Common myeloid progenitor, CD34-positive (primary cell): ENCODE measurements around the gene DDX39A.
"Not testable (repeated sequence)": the region's sequence is repeated elsewhere in the genome, so short reads cannot be mapped to it uniquely, and the experiment has no call there.

Experiments used
- CTCF ChIA-PET: fragments of 350-600 bp; sonication (Branson Sonifier 250); formaldehyde crosslinking; loops from one replicate; lab custom pipeline; 2021; ENCODE audit warnings: antibody characterized with exemption; lab: Charles Lee
- POLR2A ChIA-PET: fragments of 350-600 bp; sonication (Branson Sonifier 250); formaldehyde crosslinking; loops from one replicate; lab custom pipeline; 2021; ENCODE audit warnings: antibody characterized with exemption; lab: Charles Lee
- DNase-seq, 3 donors: peaks; one replicate each; pipeline versions ENCODE4 v3.0.0 to v3.0.0-alpha.2; 2013
- H3K27ac ChIP-seq, 2 experiments: 1 replicate in 1 of 2; 2 replicates in 1 of 2; pipeline ENCODE4 v1.7.0; 2013; ENCODE audit warnings: inconsistent platforms in 2 of 2, low read length in 2 of 2, mild to moderate bottlenecking in 2 of 2, low read depth in 1 of 2, moderate library complexity in 1 of 2; ENCODE audit not compliant: severe bottlenecking in 2 of 2, insufficient read depth in 1 of 2, poor library complexity in 1 of 2
- H3K27me3 ChIP-seq, 5 experiments: replicated peaks in 2 of 5; 1 replicate in 3 of 5; 2 replicates in 2 of 5; pipeline versions ENCODE4 v1.6.1 to v1.7.0; 2013; ENCODE audit warnings: low read length in 4 of 5, mild to moderate bottlenecking in 2 of 5, moderate library complexity in 2 of 5, inconsistent platforms in 1 of 5; ENCODE audit not compliant: insufficient read depth in 5 of 5, control insufficient read depth in 4 of 5
- H3K36me3 ChIP-seq, 4 experiments: 1 replicate in 2 of 4; 2 replicates in 2 of 4; pipeline versions ENCODE4 v1.6.1 to v1.7.0; 2013; ENCODE audit warnings: low read length in 3 of 4, control low read depth in 1 of 4, mild to moderate bottlenecking in 1 of 4; ENCODE audit not compliant: control insufficient read depth in 4 of 4, insufficient read depth in 4 of 4
- H3K4me1 ChIP-seq, 4 experiments: 1 replicate in 3 of 4; 2 replicates in 1 of 4; pipeline versions ENCODE4 v1.6.1 to v1.7.1; 2013; ENCODE audit warnings: low read length in 3 of 4, mild to moderate bottlenecking in 3 of 4, control low read depth in 1 of 4, inconsistent platforms in 1 of 4, moderate library complexity in 1 of 4; ENCODE audit not compliant: control insufficient read depth in 4 of 4, insufficient read depth in 4 of 4; ENCODE audit errors: control extremely low read depth in 1 of 4
- H3K4me3 ChIP-seq, 7 experiments: 1 replicate in 4 of 7; 2 replicates in 3 of 7; pipeline versions ENCODE4 v1.5.1 to v1.7.0; 2013; ENCODE audit warnings: mild to moderate bottlenecking in 7 of 7, low read length in 6 of 7, moderate library complexity in 6 of 7, inconsistent platforms in 2 of 7, low read depth in 2 of 7, control low read depth in 1 of 7; ENCODE audit not compliant: insufficient read depth in 4 of 7, control insufficient read depth in 1 of 7; ENCODE audit errors: extremely low read depth in 1 of 7
- H3K9me3 ChIP-seq, 5 experiments: 1 replicate in 4 of 5; 2 replicates in 1 of 5; pipeline versions ENCODE4 v1.6.1 to v1.7.1; 2013; ENCODE audit warnings: low read length in 4 of 5, mild to moderate bottlenecking in 2 of 5, inconsistent platforms in 1 of 5, low read depth in 1 of 5, moderate library complexity in 1 of 5; ENCODE audit not compliant: control insufficient read depth in 4 of 5, insufficient read depth in 2 of 5; ENCODE audit errors: control extremely low read depth in 1 of 5
- WGBS: methylation state at CpG from one replicate; pipeline ENCODE4 v1.1.5; 2013; ENCODE audit not compliant: insufficient coverage; 5-methylcytosine and 5-hydroxymethylcytosine counted together

The DDX39A gene

GRCh38 chr19:14401468-14402195 is 17.5 kb downstream of the DDX39A start:
- 92% methylated on average over 17 of the region's 18 CpGs for WGBS
- no peak overlapping the region for H3K4me3 ChIP-seq
- no peaks in the 10 kb centered on the region for H3K9me3 ChIP-seq
- no peak overlapping the region for H3K27ac ChIP-seq
- no peaks in the 10 kb centered on the region for H3K27me3 ChIP-seq
- H3K4me1 ChIP-seq, result peaks cover 0 to 6% (median 2%) of the 10 kb centered on the region in 4 experiments
- DNase-seq, result no peak
- CTCF ChIA-PET, result interaction anchor here (0.7 to 1.8 kb wide), 5 partner anchors 15 to 53 kb away, joined by 3 to 7 read pairs (median 4); partner anchors contain the start of gene ADGRE5
- peaks cover 5 to 76% (median 45%) of the 10 kb centered on the region in 4 experiments for H3K36me3 ChIP-seq
- POLR2A ChIA-PET, result interaction anchor here (0.6 kb wide), 1 partner anchor 359 kb away, joined by 3 read pairs; no protein-coding TSS in a partner anchor

DNA sequence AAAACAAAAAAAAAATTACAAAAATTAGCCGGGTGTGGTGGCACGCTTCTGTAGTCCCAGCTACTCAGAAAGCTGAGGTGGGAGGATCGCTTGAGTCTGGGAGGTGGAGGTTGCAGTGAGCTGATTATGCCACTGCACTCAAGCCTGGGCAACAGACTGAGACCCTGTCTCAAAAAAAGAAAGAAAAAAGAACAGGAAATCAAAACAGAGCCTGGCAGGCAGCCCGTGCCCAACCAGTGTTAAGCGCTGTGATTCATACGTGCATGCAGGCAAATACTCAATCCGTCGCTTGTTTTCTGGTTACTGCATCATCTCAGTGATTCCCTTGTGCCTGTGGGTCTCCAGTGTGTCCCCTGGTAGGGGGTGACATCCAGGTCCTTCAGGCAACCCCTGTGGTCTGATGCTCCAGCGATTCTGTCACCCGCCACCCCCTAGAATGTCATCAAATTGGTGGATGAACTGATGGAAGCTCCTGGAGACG is 18.1 kb downstream of the DDX39A start:
- Histone ChIP-seq H3K27ac (no peak overlapping the region), H3K4me3 (no peak overlapping the region), H3K9me3 (no peaks in the 10 kb centered on the region), H3K27me3 (no peaks in the 10 kb centered on the region), H3K4me1 (peaks cover 0 to 3% (median 0%) of the 10 kb centered on the region in 4 experiments), H3K36me3 (peaks cover 4 to 78% (median 48%) of the 10 kb centered on the region in 4 experiments)
- WGBS, result 91% methylated on average over 11 of the region's 11 CpGs
- POLR2A ChIA-PET, result no interaction called here
- DNase-seq, result no peak
- CTCF ChIA-PET, result interaction anchor here (0.7 to 1.8 kb wide), 4 partner anchors 15 to 41 kb away, joined by 3 to 7 read pairs (median 5); partner anchors contain the start of gene ADGRE5

DNA sequence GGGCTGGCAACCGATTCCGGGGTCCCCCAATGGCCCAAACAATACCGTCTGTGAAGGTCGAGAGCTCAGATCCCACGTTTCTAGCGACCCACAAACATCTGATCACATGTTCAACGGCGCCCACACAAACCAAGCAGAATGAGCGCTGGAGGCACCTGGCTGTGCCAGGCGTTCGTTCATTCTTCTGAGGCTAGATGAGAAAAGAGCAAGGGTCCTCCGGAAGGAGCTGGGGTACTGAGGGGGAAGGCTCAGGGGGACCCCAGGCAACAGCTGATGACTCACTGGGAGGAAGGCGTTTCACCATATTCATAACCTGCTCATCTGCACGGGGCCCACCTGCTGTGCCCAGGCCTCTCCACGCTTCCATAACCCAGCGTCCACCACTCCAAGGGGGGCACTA is 22.0 kb downstream of the DDX39A start:
- ChIA-PET POLR2A (interaction anchor here (0.9 to 2.0 kb wide), 2 partner anchors 34 to 368 kb away, joined by 5 to 13 read pairs; no protein-coding TSS in a partner anchor), CTCF (interaction anchor here (0.8 kb wide), 1 partner anchor 11 kb away, joined by 3 read pairs; no protein-coding TSS in a partner anchor)
- H3K27ac ChIP-seq, DNase-seq, H3K4me3 ChIP-seq, H3K4me1 ChIP-seq, H3K9me3 ChIP-seq, H3K27me3 ChIP-seq: not testable (repeated sequence)
- 90% methylated on average over 6 of the region's 16 CpGs for WGBS
- peaks cover 12 to 77% (median 49%) of the 10 kb centered on the region in 4 experiments for H3K36me3 ChIP-seq

DNA sequence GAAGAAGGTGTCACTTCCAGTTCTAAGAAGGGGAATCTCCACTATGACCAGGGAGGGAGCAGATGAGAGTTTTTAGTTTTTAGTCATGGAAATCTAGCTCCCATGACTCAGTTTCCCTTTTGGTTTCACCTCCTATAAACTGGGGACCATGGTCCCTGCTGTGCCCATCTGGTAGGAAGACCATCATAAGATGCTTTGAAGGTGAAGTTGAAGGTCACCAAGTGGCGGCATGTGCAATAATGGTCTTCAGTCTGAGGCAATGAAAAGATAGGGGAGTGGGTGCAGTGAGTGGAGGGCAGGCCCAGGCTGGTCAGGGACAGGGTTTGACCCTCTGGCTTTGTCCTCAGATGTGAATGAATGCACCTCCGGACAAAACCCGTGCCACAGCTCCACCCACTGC is 22.4 kb downstream of the DDX39A start:
- not testable (repeated sequence) for H3K9me3 ChIP-seq, H3K4me3 ChIP-seq, DNase-seq, H3K4me1 ChIP-seq, H3K27ac ChIP-seq, H3K27me3 ChIP-seq
- ChIA-PET POLR2A (interaction anchor here (2.0 kb wide), 1 partner anchor 369 kb away, joined by 13 read pairs; no protein-coding TSS in a partner anchor), CTCF (interaction anchor here (0.8 to 1.0 kb wide), 2 partner anchors 10 to 14 kb away, joined by 3 to 5 read pairs; no protein-coding TSS in a partner anchor)
- peaks cover 12 to 78% (median 47%) of the 10 kb centered on the region in 4 experiments for H3K36me3 ChIP-seq
- WGBS, result no CpG with 5 or more reads among the region's 3 CpGs

DNA sequence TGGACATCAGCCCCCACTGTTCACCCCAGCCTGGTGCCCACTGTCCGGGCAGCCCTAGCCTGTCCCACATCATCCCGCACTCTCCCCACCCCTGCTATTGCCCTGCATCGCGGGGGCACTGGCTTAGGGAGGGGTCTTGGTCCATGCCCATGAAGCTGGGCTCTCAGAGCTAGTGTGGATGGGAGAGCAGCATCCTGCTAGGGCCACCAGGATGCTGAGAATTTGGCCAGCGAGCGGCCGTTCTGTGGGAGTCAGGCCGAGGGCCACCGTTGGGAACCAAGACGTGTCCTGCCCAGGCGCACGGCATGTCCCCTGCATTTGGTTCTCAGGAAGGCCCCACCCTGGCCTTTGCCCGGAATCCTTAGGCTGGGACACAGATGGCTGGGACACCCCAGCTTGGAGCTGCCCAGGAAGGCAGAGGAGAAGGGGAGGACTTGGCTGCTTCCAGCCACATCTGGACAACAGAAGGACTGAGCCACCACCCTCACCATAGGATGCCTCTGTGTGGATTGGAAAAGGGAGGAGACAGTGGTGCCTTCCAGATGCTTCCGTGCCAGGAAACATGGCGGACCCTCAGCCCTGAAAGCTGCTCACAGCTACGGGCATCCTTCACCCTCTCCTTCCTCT is 23.3 kb downstream of the DDX39A start:
- Histone ChIP-seq H3K4me3 (no peak overlapping the region), H3K4me1 (no peaks in the 10 kb centered on the region), H3K36me3 (peaks cover 10 to 77% (median 46%) of the 10 kb centered on the region in 4 experiments), H3K27me3 (no peaks in the 10 kb centered on the region), H3K27ac (no peak overlapping the region), H3K9me3 (no peaks in the 10 kb centered on the region)
- WGBS, result 94% methylated on average over 9 of the region's 16 CpGs
- DNase-seq, result no peak
- POLR2A ChIA-PET, result interaction anchor here (1.0 to 1.9 kb wide), 2 partner anchors 10 kb away, joined by 3 to 6 read pairs; no protein-coding TSS in a partner anchor
- CTCF ChIA-PET, result interaction anchor here (0.8 to 1.0 kb wide), 2 partner anchors 13 to 18 kb away, joined by 3 to 5 read pairs; no protein-coding TSS in a partner anchor

GRCh38 chr19:14395262-14395661 is 23.9 kb downstream of the DDX39A start:
- CTCF ChIA-PET, result interaction anchor here (0.6 to 1.6 kb wide), 4 partner anchors 12 to 48 kb away, joined by 3 to 4 read pairs (median 4); no protein-coding TSS in a partner anchor
- 99% methylated on average over 7 of the region's 9 CpGs for WGBS
- H3K36me3 ChIP-seq, result peaks cover 10 to 79% (median 49%) of the 10 kb centered on the region in 4 experiments
- H3K27ac ChIP-seq, result no peak overlapping the region
- H3K27me3 ChIP-seq, result no peaks in the 10 kb centered on the region
- no peak for DNase-seq
- no peaks in the 10 kb centered on the region for H3K4me1 ChIP-seq
- H3K4me3 ChIP-seq, result no peak overlapping the region
- POLR2A ChIA-PET, result interaction anchor here (0.8 to 1.9 kb wide), 3 partner anchors 10 to 15 kb away, joined by 3 to 6 read pairs (median 4); no protein-coding TSS in a partner anchor
- no peaks in the 10 kb centered on the region for H3K9me3 ChIP-seq
